Measurements from ENCODE around the gene COLGALT1.
"Not testable (repeated sequence)": the region's sequence is repeated elsewhere in the genome, so short reads cannot be mapped to it uniquely, and the experiment has no call there.

The COLGALT1 gene

GRCh38 chr19:17582613-17583012 is 27.2 kb downstream of the COLGALT1 start:
- H3K9me3 ChIP-seq (ENCODE audit: control insufficient read depth in 5 of 5, low read length in 5 of 5): no peaks in the 10 kb centered on the region
- peaks cover 0 to 54% (median 47%) of the 10 kb centered on the region in 5 donors for H3K36me3 ChIP-seq (ENCODE audit: control insufficient read depth in 5 of 5, insufficient read depth in 5 of 5, low read length in 5 of 5)

GRCh38 chr19:17584132-17584531 is 28.7 kb downstream of the COLGALT1 start:
- H3K4me1 ChIP-seq (ENCODE audit: control insufficient read depth in 5 of 5, insufficient read depth in 5 of 5, low read length in 5 of 5): peaks cover 0 to 4% (median 3%) of the 10 kb centered on the region in 5 donors
- H3K36me3 ChIP-seq (ENCODE audit: control insufficient read depth in 5 of 5, insufficient read depth in 5 of 5, low read length in 5 of 5): peaks cover 0 to 39% (median 37%) of the 10 kb centered on the region in 5 donors
- no peaks in the 10 kb centered on the region for H3K9me3 ChIP-seq (ENCODE audit: control insufficient read depth in 5 of 5, low read length in 5 of 5)

More at GRCh38 chr19:17582613-17583012, 27.2 kb downstream of the COLGALT1 start:
- no peak overlapping the region for H3K27ac ChIP-seq (ENCODE audit: low read depth, low read length)
- no peaks in the 10 kb centered on the region for H3K27me3 ChIP-seq (ENCODE audit: control insufficient read depth in 5 of 5, insufficient read depth in 4 of 5, low read length in 5 of 5)
- no peak overlapping the region for H3K9ac ChIP-seq (ENCODE audit: low read length in 5 of 5)
- H3K4me1 ChIP-seq (ENCODE audit: control insufficient read depth in 5 of 5, insufficient read depth in 5 of 5, low read length in 5 of 5): peaks cover 0 to 4% (median 3%) of the 10 kb centered on the region in 5 donors
- no peak overlapping the region for H3K4me3 ChIP-seq (ENCODE audit: low read depth in 1 of 5, low read length in 5 of 5)

GRCh38 chr19:17585395-17585794 is 29.9 kb downstream of the COLGALT1 start:
- not testable (repeated sequence) for H3K4me1 ChIP-seq (ENCODE audit: control insufficient read depth in 5 of 5, insufficient read depth in 5 of 5, low read length in 5 of 5); H3K9ac ChIP-seq (ENCODE audit: low read length in 5 of 5); H3K9me3 ChIP-seq (ENCODE audit: control insufficient read depth in 5 of 5, low read length in 5 of 5); H3K27me3 ChIP-seq (ENCODE audit: control insufficient read depth in 5 of 5, insufficient read depth in 4 of 5, low read length in 5 of 5); H3K4me3 ChIP-seq (ENCODE audit: low read depth in 1 of 5, low read length in 5 of 5); H3K27ac ChIP-seq (ENCODE audit: low read depth, low read length)
- peaks cover 0 to 27% (median 27%) of the 10 kb centered on the region in 5 donors for H3K36me3 ChIP-seq (ENCODE audit: control insufficient read depth in 5 of 5, insufficient read depth in 5 of 5, low read length in 5 of 5)

More at GRCh38 chr19:17584132-17584531, 28.7 kb downstream of the COLGALT1 start:
- Histone ChIP-seq H3K27me3 (ENCODE audit: control insufficient read depth in 5 of 5, insufficient read depth in 4 of 5, low read length in 5 of 5) (no peaks in the 10 kb centered on the region), H3K27ac (ENCODE audit: low read depth, low read length) (no peak overlapping the region), H3K4me3 (ENCODE audit: low read depth in 1 of 5, low read length in 5 of 5) (no peak overlapping the region), H3K9ac (ENCODE audit: low read length in 5 of 5) (no peak overlapping the region)

GRCh38 chr19:17590866-17591265 is 35.4 kb downstream of the COLGALT1 start:
- no peaks in the 10 kb centered on the region for H3K4me1 ChIP-seq (ENCODE audit: control insufficient read depth in 5 of 5, insufficient read depth in 5 of 5, low read length in 5 of 5)
- H3K4me3 ChIP-seq (ENCODE audit: low read depth in 1 of 5, low read length in 5 of 5): no peak overlapping the region
- H3K27ac ChIP-seq (ENCODE audit: low read depth, low read length): no peak overlapping the region
- no peaks in the 10 kb centered on the region for H3K36me3 ChIP-seq (ENCODE audit: control insufficient read depth in 5 of 5, insufficient read depth in 5 of 5, low read length in 5 of 5)
- no peak overlapping the region for H3K9ac ChIP-seq (ENCODE audit: low read length in 5 of 5)
- no peaks in the 10 kb centered on the region for H3K27me3 ChIP-seq (ENCODE audit: control insufficient read depth in 5 of 5, insufficient read depth in 4 of 5, low read length in 5 of 5)
- H3K9me3 ChIP-seq (ENCODE audit: control insufficient read depth in 5 of 5, low read length in 5 of 5): no peaks in the 10 kb centered on the region

- H3K9ac ChIP-seq (ENCODE audit: low read length in 5 of 5); H3K4me3 ChIP-seq (ENCODE audit: low read depth in 1 of 5, low read length in 5 of 5); H3K9me3 ChIP-seq (ENCODE audit: control insufficient read depth in 5 of 5, low read length in 5 of 5); H3K27ac ChIP-seq (ENCODE audit: low read depth, low read length); H3K27me3 ChIP-seq (ENCODE audit: control insufficient read depth in 5 of 5, insufficient read depth in 4 of 5, low read length in 5 of 5); H3K36me3 ChIP-seq (ENCODE audit: control insufficient read depth in 5 of 5, insufficient read depth in 5 of 5, low read length in 5 of 5); H3K4me1 ChIP-seq (ENCODE audit: control insufficient read depth in 5 of 5, insufficient read depth in 5 of 5, low read length in 5 of 5): not testable (repeated sequence)
Measured at GRCh38 chr19:17594296-17594695, 38.8 kb downstream of the COLGALT1 start.

- H3K4me1 ChIP-seq (ENCODE audit: control insufficient read depth in 5 of 5, insufficient read depth in 5 of 5, low read length in 5 of 5); H3K27ac ChIP-seq (ENCODE audit: low read depth, low read length); H3K4me3 ChIP-seq (ENCODE audit: low read depth in 1 of 5, low read length in 5 of 5); H3K36me3 ChIP-seq (ENCODE audit: control insufficient read depth in 5 of 5, insufficient read depth in 5 of 5, low read length in 5 of 5); H3K9me3 ChIP-seq (ENCODE audit: control insufficient read depth in 5 of 5, low read length in 5 of 5); H3K9ac ChIP-seq (ENCODE audit: low read length in 5 of 5): not testable (repeated sequence)
- peaks cover 6 to 12% (median 8%) of the 10 kb centered on the region in 5 donors for H3K27me3 ChIP-seq (ENCODE audit: control insufficient read depth in 5 of 5, insufficient read depth in 4 of 5, low read length in 5 of 5)
Measured at GRCh38 chr19:17598063-17598462, 42.6 kb downstream of the COLGALT1 start.

- Histone ChIP-seq H3K27ac (ENCODE audit: low read depth, low read length) (no peak overlapping the region), H3K4me3 (ENCODE audit: low read depth in 1 of 5, low read length in 5 of 5) (no peak overlapping the region), H3K9me3 (ENCODE audit: control insufficient read depth in 5 of 5, low read length in 5 of 5) (no peaks in the 10 kb centered on the region), H3K9ac (ENCODE audit: low read length in 5 of 5) (no peak overlapping the region), H3K4me1 (ENCODE audit: control insufficient read depth in 5 of 5, insufficient read depth in 5 of 5, low read length in 5 of 5) (no peaks in the 10 kb centered on the region), H3K36me3 (ENCODE audit: control insufficient read depth in 5 of 5, insufficient read depth in 5 of 5, low read length in 5 of 5) (no peaks in the 10 kb centered on the region), H3K27me3 (ENCODE audit: control insufficient read depth in 5 of 5, insufficient read depth in 4 of 5, low read length in 5 of 5) (peaks cover 7 to 14% (median 9%) of the 10 kb centered on the region in 5 donors)
Measured at GRCh38 chr19:17598953-17599352, 43.5 kb downstream of the COLGALT1 start.

GRCh38 chr19:17599780-17600179 is 44.3 kb downstream of the COLGALT1 start:
- no peaks in the 10 kb centered on the region for H3K36me3 ChIP-seq (ENCODE audit: control insufficient read depth in 5 of 5, insufficient read depth in 5 of 5, low read length in 5 of 5)
- no peak overlapping the region for H3K4me3 ChIP-seq (ENCODE audit: low read depth in 1 of 5, low read length in 5 of 5)
- H3K9ac ChIP-seq (ENCODE audit: low read length in 5 of 5): no peak overlapping the region
- peaks cover 9 to 14% (median 11%) of the 10 kb centered on the region in 5 donors for H3K27me3 ChIP-seq (ENCODE audit: control insufficient read depth in 5 of 5, insufficient read depth in 4 of 5, low read length in 5 of 5)
- no peaks in the 10 kb centered on the region for H3K9me3 ChIP-seq (ENCODE audit: control insufficient read depth in 5 of 5, low read length in 5 of 5)
- no peaks in the 10 kb centered on the region for H3K4me1 ChIP-seq (ENCODE audit: control insufficient read depth in 5 of 5, insufficient read depth in 5 of 5, low read length in 5 of 5)
- no peak overlapping the region for H3K27ac ChIP-seq (ENCODE audit: low read depth, low read length)

- no peak overlapping the region for H3K9ac ChIP-seq (ENCODE audit: low read length in 5 of 5)
- no peak overlapping the region for H3K4me3 ChIP-seq (ENCODE audit: low read depth in 1 of 5, low read length in 5 of 5)
- H3K27ac ChIP-seq (ENCODE audit: low read depth, low read length): no peak overlapping the region
- peaks cover 0 to 13% (median 11%) of the 10 kb centered on the region in 5 donors for H3K4me1 ChIP-seq (ENCODE audit: control insufficient read depth in 5 of 5, insufficient read depth in 5 of 5, low read length in 5 of 5)
- H3K9me3 ChIP-seq (ENCODE audit: control insufficient read depth in 5 of 5, low read length in 5 of 5): no peaks in the 10 kb centered on the region
- peaks cover 9 to 20% (median 11%) of the 10 kb centered on the region in 5 donors for H3K27me3 ChIP-seq (ENCODE audit: control insufficient read depth in 5 of 5, insufficient read depth in 4 of 5, low read length in 5 of 5)
- H3K36me3 ChIP-seq (ENCODE audit: control insufficient read depth in 5 of 5, insufficient read depth in 5 of 5, low read length in 5 of 5): no peaks in the 10 kb centered on the region
Measured at GRCh38 chr19:17601683-17602082, 46.2 kb downstream of the COLGALT1 start.

- Histone ChIP-seq H3K36me3 (ENCODE audit: control insufficient read depth in 5 of 5, insufficient read depth in 5 of 5, low read length in 5 of 5) (no peaks in the 10 kb centered on the region), H3K4me1 (ENCODE audit: control insufficient read depth in 5 of 5, insufficient read depth in 5 of 5, low read length in 5 of 5) (peaks cover 0 to 15% (median 11%) of the 10 kb centered on the region in 5 donors), H3K9ac (ENCODE audit: low read length in 5 of 5) (no peak overlapping the region), H3K9me3 (ENCODE audit: control insufficient read depth in 5 of 5, low read length in 5 of 5) (no peaks in the 10 kb centered on the region), H3K4me3 (ENCODE audit: low read depth in 1 of 5, low read length in 5 of 5) (no peak overlapping the region), H3K27me3 (ENCODE audit: control insufficient read depth in 5 of 5, insufficient read depth in 4 of 5, low read length in 5 of 5) (peaks cover 9 to 20% (median 11%) of the 10 kb centered on the region in 5 donors), H3K27ac (ENCODE audit: low read depth, low read length) (no peak overlapping the region)
Measured at GRCh38 chr19:17602217-17602616, 46.8 kb downstream of the COLGALT1 start.
